Activated CD8-positive, alpha-beta memory T cell treated with anti-CD3 and anti-CD28 coated beads for 36 hours (primary cell): ENCODE results near the gene SYCP2L. TPM values are rescaled to one million over a fixed set of nuclear protein-coding genes. Genes with fewer than 3 reads are reported as not detected.
"Not testable (repeated sequence)": the region's sequence is repeated elsewhere in the genome, so short reads cannot be mapped to it uniquely, and the experiment has no call there.

Experiments used
- CTCF ChIA-PET: fragments of 350-600 bp; sonication (Branson Sonifier 250); formaldehyde crosslinking; loops from one replicate; lab custom pipeline; 2021; ENCODE audit warnings: antibody characterized with exemption; lab: Charles Lee
- POLR2A ChIA-PET: fragments of 350-600 bp; sonication (Branson Sonifier 250); formaldehyde crosslinking; loops from one replicate; lab custom pipeline; 2021; ENCODE audit warnings: antibody characterized with exemption; lab: Charles Lee
- total RNA-seq, 2 experiments: library from RNA; stranded (reverse); gene quantifications; one replicate each; pipeline ENCODE4 v1.2.3, GENCODE V29; 2021

The SYCP2L gene
- total RNA-seq, 2 experiments from 2014 or later, result not detected

DNA sequence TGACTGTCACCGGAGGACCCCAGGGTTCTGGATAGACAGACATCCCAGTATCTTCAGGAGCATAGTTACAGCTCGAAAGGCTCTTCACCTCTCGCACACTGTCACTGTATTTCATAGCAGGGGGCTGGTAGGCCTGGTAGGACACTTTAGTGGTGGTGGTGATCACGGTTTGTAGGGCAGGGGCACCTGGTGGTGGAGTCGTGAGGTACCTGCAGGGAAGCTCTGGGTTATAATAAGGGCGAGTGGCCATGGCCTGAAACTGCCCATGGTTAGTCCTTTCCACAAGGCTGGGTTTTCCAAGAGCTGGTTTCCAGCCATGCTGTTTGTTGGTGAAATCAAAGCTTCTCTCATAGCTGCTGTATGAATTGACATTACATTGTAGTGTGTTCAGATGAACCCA, 12.6 kb upstream of the SYCP2L start:
- CTCF ChIA-PET, result interaction anchor here (0.6 kb wide), 1 partner anchor 474 kb away, joined by 3 read pairs; no protein-coding TSS in a partner anchor

DNA sequence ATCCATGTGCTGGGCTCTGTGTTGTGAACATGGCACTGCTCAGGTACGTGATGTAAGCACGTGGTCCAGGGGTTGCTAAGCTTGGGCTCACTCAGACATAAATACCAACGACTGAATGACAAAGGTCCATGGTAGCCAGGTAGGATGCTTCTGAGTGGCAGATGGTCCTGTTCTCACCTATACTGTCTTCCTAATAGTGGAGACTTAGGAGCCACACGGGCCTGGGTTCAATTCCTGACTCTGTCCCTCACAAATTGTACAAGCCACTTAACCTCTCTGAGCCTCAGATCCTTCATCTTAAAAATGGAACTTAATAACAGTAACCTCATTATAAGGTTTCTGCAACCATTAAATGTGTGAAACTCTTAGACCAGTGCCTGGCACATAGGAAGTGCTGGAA, 11.8 kb upstream of the SYCP2L start:
- POLR2A ChIA-PET, result no interaction called here
- CTCF ChIA-PET, result no interaction called here

More for the DNA sequence above, 12.6 kb upstream of the SYCP2L start:
- POLR2A ChIA-PET, result no interaction called here

DNA sequence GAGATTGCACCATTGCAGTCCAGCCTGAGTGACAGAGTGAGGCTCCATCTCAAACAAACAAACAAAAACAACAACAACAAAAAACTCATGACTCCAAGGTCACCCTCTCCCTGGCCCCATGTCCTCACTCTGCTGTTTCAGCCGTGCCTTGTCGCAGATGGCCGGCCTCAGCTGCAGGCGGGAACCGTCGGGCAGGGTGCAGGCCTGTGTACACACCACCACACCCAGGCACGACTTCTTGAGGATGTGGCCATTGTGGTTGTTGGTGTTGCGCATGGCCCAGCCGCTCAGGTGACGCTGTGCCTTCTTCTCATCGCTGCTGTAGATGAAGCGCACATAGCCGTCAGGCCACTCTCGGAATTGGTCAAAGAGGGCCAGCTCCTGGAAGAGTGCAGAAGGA, 9.8 kb upstream of the SYCP2L start:
- ChIA-PET CTCF (no interaction called here), POLR2A (no interaction called here)

DNA sequence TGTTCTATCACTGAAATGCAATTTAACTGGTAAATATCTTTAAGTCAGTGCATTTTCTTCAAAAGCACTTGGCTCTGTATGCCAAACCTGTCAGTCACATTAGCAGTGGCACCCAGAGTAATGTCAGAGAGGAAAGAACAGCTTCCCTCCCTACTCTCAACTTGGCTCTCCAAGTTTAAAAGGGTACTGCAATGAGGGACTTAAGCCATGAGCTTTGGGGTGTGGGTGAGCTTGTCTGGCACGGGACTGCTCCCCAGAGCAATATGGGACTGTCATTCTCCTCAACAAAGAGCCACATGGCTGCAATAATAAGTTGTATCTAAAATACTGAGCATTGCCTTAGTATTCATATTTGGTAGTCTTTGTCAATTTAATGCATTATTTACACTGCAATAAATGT, 9.0 kb upstream of the SYCP2L start:
- ChIA-PET CTCF (no interaction called here), POLR2A (no interaction called here)

DNA sequence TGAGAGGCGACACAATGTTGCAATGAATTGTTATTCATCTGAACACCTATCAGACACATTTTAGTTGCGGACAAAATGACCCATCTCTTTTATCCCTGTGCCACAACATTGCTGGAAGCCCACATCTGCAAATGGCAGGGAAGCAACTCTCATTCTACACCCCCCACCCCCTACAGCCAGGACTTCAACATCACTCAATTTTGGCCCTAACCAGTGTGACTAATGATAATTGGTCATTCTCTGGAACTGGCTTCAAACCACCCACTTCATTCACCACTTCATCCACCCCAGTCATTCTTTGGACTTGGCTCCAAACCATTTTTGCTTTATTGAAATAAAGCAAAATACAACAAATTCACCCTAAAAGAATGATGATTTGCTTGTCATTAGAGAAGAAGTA, 6.5 kb upstream of the SYCP2L start:
- CTCF ChIA-PET, result no interaction called here
- POLR2A ChIA-PET, result no interaction called here

DNA sequence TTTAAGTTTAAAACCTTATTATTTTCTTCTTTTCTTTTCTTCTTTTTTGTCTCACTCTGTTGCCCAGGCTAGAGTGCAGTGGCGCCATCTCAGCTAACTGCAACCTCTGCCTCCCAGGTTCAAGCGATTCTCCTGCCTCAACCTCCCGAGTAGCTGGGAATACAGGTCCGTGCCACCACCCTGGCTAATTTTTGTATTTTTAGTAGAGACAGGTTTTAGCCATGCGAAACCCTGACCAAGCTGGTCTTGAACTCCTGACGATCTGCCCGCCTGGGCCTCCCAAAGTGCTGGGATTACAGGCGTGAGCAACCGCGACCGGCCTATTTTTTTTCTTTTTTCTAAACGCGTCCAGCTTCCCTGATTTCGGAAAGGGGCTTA, 4.6 kb upstream of the SYCP2L start:
- POLR2A ChIA-PET, CTCF ChIA-PET: not testable (repeated sequence)

DNA sequence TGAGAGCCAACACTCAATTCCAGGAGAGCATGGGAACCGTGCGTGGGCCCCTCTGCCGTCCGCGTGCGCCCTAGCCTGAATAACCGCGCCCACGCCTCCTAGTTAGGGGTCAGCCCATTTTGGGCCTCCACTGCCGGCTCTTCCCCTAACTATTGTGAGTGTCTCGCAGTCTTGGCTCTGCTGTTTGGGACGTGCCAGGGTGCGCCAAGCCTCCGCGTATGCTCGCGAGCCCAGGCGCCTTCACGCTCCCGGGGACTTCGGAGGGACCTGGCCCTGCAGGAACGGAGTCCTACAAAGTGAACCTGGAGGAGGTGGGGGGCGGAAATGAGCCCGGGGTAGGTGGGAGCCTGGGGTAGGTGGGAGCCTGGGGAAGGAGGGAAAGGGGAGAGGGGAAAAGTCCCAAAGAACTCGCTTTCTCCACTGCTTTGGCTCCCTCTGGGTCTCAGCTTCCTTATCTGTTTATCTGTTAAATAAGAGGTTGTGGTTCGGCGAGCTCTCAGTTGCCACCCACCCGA, 4.1 kb upstream of the SYCP2L start:
- CTCF ChIA-PET, result no interaction called here
- POLR2A ChIA-PET, result no interaction called here

DNA sequence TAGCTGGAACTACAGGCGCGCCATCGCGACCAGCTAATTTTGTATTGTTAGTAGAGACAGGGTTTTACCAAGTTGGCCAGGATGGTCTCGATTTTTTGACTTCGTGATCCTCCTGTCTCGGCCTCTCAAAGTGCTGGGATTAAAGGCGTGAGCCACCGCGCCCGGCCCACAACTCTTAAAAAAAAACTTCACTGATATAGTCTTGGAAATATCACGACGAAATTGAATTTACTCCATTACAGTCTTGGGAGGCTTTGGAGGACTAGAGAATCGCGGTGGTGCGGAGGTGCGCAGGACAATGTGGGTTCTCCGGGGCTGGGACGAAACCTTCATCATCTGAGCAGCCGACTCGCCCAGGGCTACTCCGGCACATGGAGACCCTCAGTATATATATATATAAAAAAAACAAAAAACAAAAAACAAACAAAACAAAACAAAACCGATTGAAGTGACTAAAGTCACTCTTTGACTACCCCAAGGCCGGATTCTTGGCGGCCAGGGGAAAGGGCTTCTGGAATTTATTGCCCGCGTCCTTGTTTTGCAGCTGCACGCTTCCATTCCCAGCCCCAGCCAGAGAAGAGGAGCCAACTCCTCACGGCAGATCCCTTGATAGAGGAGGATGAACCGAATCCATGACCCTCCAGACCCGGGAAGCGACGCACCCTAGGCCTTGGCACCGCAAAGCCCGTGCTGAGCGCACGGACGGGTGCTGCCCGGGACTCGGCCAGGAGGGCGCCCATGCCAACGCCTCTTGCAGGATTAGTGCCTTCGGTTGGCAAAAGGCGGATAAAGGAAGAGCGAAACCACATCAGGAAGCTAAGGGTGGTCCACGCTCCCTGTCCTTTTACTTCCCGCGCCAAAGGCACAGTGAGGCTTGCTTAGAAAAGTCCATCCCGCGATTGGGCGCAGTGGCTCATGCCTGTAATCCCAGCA, 3.3 kb upstream of the SYCP2L start:
- POLR2A ChIA-PET, result no interaction called here
- CTCF ChIA-PET, result no interaction called here

DNA sequence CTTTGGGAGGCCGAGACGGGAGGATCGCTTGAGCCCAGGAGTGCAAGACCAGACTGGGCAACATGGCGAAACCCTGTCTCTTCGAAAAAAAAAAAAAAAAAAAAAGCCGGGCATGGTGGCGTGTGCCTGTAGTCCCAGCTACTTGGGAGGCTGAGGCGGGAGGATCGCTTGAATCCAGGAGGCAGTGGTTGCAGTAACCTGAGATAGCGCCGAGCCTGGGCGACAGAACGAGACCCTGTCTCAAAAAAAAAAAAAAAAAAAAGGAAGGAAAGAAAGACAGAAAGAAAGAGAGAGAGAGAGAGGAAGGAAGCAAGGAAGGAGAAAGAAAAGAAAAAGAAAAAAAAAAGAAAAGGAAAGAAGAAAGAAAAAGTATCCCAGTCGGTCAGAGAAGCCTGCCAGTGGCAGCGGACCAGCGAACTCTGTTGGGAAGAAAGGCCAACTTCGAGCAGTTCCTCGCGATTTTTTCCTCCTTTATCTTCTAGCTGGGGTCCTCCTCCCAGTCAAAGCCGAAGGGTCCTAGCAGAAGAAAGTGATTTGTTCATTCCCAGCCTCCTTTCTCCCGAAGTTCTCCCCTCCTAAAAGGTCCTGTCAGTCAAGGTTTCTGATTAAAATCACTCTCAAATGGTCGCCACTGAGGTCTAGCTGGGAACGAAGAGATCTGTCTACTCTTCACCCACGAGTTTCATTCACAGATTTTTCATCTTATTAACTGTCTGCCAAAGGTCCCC, 2.4 kb upstream of the SYCP2L start:
- ChIA-PET POLR2A (no interaction called here), CTCF (interaction anchor here (0.6 kb wide), 1 partner anchor 102 kb away, joined by 4 read pairs; no protein-coding TSS in a partner anchor)

DNA sequence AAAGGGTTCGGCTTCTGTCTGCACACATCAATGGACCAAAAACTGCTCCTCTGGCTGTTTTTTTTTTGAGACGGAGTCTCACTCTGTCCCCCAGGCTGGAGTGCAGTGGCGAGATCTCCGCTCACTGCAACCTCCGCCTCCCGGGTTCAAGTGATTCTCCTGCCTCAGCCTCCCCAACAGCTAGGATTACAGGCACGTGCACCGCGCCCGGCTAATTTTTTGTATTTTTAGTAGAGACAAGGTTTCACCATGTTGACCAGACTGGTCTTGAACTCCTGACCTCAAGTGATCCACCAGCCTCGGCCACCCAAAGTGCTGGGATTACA, 524 bp upstream of the SYCP2L start:
- POLR2A ChIA-PET, CTCF ChIA-PET: not testable (repeated sequence)

DNA sequence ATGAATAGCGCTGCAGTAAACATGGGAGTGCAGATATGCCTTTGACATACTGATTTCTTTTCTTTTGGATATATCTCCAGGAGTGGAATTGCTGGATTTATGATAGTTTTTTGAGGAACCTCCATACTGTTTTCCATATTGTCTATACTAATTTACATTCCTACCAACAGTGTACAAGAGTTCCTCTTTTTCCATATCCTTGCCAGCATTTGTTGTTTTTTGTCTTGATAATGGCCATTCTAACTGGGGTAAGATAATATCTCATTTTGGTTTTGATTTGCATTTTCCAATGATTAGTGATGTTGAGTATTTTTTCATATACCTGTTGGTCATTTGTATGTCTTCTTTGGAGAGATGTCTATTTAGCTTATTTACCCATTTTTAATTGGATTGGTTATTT, 3.3 kb downstream of the SYCP2L start:
- ChIA-PET POLR2A (no interaction called here), CTCF (no interaction called here)

DNA sequence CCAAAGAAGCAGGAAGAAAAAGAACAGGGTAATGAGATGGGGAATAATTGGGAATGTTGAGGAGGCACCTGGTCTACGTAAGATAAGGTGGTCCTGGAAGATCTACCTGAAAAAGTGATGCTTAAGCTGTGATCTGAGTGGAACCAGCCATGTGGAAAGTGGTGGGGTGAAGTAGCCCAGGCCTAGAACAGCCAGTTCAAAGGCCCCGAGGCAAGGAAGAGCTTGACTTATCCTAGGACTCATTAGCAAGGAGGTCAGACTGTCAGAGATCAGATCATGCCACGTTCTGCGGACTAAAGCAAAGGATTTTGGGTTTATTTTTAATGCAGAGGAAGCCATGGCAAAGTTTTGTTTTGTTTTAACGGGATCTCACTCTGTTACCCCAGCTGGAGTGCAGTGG, 5.1 kb downstream of the SYCP2L start:
- CTCF ChIA-PET, result no interaction called here
- POLR2A ChIA-PET, result no interaction called here

DNA sequence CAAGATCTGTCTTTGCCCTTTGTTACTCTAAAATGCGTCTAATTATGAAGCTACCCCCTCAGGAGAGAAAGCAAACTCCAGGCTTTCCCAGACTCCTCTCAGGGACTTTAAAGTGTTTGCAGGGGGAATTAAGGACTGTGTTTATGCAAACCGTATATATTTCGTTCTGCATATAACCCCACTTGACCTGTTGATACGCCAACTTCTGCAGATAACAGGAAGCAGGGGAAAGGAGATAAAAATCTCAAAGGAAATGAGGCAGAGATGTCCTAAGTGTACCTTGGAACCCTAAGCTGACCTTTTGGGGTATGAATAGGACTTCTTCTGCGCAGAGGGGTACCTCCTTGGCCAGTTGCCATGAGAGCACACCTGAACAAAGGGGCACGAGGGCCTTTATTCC, 8.1 kb downstream of the SYCP2L start:
- ChIA-PET POLR2A (no interaction called here), CTCF (no interaction called here)

DNA sequence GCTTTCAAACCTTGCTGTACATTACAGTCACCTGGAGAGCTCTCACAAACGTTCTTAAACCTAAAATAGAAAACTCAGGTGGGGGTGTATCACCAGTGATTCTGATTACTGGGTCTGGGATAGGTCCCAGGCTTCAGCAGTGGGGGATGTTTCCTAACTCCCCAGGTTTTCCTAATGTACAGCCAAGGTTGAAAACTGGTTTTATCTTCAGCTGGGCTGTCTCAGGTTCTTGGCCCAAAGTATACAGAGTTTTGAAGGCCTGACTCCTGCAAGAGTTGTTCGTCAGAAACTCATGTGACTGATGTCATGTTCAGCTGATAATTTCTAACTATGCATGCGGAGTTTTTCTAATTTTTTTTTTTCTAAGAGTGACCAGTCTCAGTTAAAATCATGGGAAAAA, 9.8 kb downstream of the SYCP2L start:
- ChIA-PET CTCF (no interaction called here), POLR2A (no interaction called here)

DNA sequence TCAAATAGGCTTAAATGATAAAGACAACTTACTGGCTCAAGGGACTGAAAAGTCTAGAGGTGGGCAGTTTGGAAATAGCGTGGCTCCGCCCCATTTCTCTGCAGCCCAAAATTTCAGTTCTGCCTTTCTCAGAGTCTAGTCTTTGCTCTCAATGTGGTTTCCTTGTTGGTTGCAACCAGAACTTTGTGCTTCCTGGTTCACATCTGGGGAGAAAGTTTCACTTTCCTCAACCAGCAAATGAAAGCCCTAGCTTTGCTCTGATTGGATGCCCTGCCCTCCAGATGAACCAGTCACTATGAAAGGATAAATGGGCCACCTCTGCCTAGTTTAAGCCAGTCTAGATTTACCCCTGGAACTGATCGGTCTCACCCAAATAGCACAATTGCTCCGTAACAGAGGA, 14.9 kb downstream of the SYCP2L start:
- POLR2A ChIA-PET, result no interaction called here
- CTCF ChIA-PET, result no interaction called here

DNA sequence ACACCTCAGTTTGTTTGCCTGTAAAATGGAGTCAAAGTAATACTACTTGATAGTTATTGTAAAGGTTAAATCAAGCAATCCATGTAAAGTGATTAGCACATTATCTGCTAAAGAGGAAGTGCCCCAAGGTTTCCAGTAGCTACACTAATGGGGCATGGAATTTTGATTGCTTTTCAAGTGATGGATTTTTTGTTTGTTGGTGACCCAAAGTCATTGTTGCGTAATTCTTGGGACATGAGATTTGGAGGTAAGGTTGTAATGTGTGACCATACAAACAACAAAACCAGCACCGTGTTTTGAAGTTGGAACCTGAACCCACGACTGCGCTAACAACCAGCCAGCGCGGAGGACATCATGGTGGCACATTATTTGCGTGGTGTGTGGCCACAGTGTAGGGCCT, 17.2 kb downstream of the SYCP2L start:
- ChIA-PET CTCF (no interaction called here), POLR2A (no interaction called here)

DNA sequence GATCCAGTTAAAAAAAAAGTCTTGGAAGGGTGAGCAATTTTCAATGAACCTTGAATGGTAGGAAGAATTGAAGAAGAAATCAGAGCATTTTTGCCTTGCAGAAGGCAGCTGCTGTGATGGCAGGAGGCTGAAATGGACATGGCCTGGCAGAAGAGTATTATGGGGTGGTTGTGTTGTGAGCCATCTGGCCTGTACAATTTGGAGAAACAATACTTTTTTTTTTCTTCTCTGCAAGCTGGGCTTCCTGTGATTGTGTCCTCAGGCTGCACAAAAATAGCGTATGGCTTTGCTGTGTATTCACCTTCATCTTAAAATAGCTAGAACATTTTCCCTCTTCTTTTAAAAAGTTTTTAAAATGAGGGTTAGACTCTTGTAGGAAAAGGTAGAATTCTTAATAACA, 21.4 kb downstream of the SYCP2L start:
- POLR2A ChIA-PET, result no interaction called here
- CTCF ChIA-PET, result no interaction called here

DNA sequence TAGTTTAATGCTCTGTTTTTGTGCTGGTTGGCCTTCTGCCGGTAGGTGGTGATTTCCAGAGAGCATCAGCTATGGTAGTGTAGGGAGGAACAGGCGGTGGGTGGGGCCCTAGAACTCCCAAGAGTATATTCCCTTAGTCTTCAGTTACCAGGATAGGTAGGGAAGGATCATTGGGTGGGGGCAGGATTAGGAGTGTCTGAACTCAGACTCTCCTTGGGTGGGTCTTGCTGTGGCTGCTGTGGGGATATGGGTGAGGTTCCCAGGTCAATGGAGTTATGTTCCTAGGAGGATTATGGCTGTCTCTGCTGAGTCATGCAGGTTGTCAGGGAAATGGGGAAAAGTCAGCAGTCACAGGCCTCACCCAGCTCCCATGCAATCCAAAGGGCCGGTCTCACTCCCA, 32.7 kb downstream of the SYCP2L start:
- CTCF ChIA-PET, POLR2A ChIA-PET: not testable (repeated sequence)

DNA sequence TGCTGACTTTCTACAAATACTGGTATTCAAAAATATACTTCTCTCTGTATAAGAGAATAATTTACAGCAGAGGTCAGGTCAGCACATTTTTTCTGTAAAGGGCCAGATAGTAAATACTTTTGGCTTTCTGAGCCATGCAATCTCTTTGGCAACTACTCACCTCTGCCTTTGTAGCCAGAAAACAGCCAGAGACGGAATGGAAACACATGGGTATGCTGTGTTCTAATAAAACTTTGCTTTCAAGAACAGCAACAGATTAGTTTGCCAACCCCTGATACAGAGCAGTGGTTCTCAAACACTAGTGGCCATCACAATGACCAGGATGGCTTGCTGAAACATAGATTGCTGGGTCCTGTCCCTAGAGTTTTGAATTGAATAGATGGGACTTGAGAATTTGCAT, 46.3 kb downstream of the SYCP2L start:
- ChIA-PET POLR2A (no interaction called here), CTCF (no interaction called here)

DNA sequence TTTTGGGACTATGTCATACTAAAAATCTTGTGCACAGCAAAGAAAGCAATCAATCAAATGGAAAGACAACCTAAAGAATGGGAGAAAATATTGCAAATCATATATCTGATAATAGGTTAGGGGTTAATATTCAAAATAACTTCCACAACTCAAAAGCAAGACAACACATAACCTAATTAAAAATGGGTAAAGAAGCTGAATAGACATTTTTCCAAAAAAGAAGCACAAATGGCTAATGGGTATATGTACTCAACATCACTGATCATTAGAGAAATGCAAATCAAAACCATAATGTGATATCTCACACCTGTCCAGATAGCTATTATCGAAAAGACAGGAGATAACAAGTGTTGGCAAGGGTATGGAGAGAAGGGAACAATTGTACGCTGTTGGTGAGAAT, 53.0 kb downstream of the SYCP2L start:
- POLR2A ChIA-PET, result no interaction called here
- CTCF ChIA-PET, result no interaction called here

DNA sequence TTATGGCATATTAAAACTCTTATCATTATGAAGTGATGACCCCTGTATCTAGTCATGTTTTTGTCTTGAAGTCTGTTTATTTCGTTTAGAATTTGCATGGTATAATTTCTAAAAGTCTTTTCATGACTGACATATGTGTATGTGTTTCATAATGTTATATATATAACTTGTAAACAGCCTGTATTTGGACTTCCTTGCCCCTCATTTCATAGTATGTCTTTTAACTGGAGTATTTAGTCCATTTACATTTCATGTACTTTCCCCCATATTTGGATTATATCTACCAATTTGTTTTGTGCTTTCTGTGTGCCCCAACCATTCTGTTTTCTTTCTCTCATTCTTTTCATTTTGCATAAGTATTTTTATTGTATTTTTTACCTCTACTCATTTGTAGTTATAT, 59.0 kb downstream of the SYCP2L start:
- ChIA-PET POLR2A (no interaction called here), CTCF (no interaction called here)
